COLO668 (cell line): ENCODE measurements around the gene PDE5A.

Source experiments
- DNase-seq: peaks from one replicate; lab custom pipeline; 2025; ENCODE audit not compliant: unreplicated experiment; lab: John Stamatoyannopoulos, UW

The PDE5A gene

GRCh38 chr4:119646347-119647071 lies 17.9 kb upstream of the PDE5A start:
- DNase-seq, result no peak

GRCh38 chr4:119643306-119644042 lies 14.9 kb upstream of the PDE5A start:
- DNase-seq, result no peak

GRCh38 chr4:119641765-119642164 lies 13.2 kb upstream of the PDE5A start:
- no peak for DNase-seq

GRCh38 chr4:119638359-119638758 lies 9.8 kb upstream of the PDE5A start:
- DNase-seq, result no peak

- DNase-seq, result peak; percentile 20
Observed at GRCh38 chr4:119636851-119637250, 8.2 kb upstream of the PDE5A start.

GRCh38 chr4:119632216-119632615 lies 3.6 kb upstream of the PDE5A start:
- no peak for DNase-seq

GRCh38 chr4:119629142-119629471 lies 503 bp upstream of the PDE5A start:
- no peak for DNase-seq

- peak; percentile 89 for DNase-seq
Observed at GRCh38 chr4:119627267-119628255, 1.0 kb downstream of the PDE5A start.

- DNase-seq, result no peak
Observed at GRCh38 chr4:119626943-119627266, 1.7 kb downstream of the PDE5A start.

- DNase-seq, result no peak
Observed at GRCh38 chr4:119626420-119626819, 2.2 kb downstream of the PDE5A start.

GRCh38 chr4:119625761-119626160 lies 2.8 kb downstream of the PDE5A start:
- DNase-seq, result no peak

- DNase-seq, result no peak
Observed at GRCh38 chr4:119624356-119624755, 4.2 kb downstream of the PDE5A start.

GRCh38 chr4:119623025-119623424 lies 5.6 kb downstream of the PDE5A start:
- no peak for DNase-seq

- no peak for DNase-seq
Observed at GRCh38 chr4:119615068-119615719, 13.4 kb downstream of the PDE5A start.

GRCh38 chr4:119604266-119604665 lies 24.3 kb downstream of the PDE5A start:
- no peak for DNase-seq

- DNase-seq, result no peak
Observed at GRCh38 chr4:119602366-119602765, 26.2 kb downstream of the PDE5A start.

GRCh38 chr4:119598521-119598920 lies 30.1 kb downstream of the PDE5A start:
- peak; percentile 28 for DNase-seq

GRCh38 chr4:119597377-119597776 lies 31.2 kb downstream of the PDE5A start:
- DNase-seq, result no peak

GRCh38 chr4:119593698-119594097 lies 34.9 kb downstream of the PDE5A start:
- DNase-seq, result no peak

GRCh38 chr4:119592830-119593229 lies 35.8 kb downstream of the PDE5A start:
- DNase-seq, result no peak

GRCh38 chr4:119589165-119589564 lies 39.4 kb downstream of the PDE5A start:
- no peak for DNase-seq
